ENCODE results near the gene ATP4B.

- TF ChIP-seq YY1 (IDR thresholded peaks at IDR 0.05; ENCODE audit: low read depth, low read length) = no peak
- no peak for TF ChIP-seq CTCF (IDR thresholded peaks at IDR 0.05; ENCODE audit: control extremely low read depth in 1 of 3, insufficient read depth in 1 of 3, low read depth in 1 of 3, low read length in 3 of 3)
- TF ChIP-seq SP1 (IDR thresholded peaks at IDR 0.05; ENCODE audit: low read depth, low read length) = no peak
Measured at GRCh38 chr13:113650275-113650674, 7.7 kb downstream of the ATP4B start.

All from H1 (cell line).